GM19099 (cell line): ENCODE results near the gene AKAP1.

Experiments
- POLR2A ChIP-seq: IDR thresholded peaks from 3 replicates; pipeline ENCODE4 v1.6.1; 2011; ENCODE audit warnings: low read depth; ENCODE audit not compliant: insufficient read length; ENCODE audit errors: extremely low read depth

Gene AKAP1

DNA sequence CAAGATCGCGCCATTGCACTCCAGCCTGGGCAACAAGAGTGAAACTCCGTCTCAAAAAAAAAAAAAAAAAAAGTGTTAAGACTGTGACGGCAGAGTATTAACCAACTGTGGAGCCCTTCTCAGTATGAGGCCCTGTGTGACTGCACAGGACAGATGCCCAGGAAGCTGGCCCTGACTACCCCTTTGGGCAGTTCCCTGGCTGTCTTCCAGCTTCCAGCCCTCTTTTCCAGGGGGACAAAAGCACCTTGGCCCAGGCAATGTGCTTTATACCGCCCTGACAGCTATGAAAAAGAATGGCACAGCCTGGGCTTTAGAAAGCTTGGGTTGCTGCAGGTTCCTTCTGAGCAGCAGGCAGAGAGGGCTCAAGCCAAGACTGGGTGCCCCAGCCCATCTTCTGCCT is 61.2 kb downstream of the AKAP1 start:
- TF ChIP-seq POLR2A: no peak

DNA sequence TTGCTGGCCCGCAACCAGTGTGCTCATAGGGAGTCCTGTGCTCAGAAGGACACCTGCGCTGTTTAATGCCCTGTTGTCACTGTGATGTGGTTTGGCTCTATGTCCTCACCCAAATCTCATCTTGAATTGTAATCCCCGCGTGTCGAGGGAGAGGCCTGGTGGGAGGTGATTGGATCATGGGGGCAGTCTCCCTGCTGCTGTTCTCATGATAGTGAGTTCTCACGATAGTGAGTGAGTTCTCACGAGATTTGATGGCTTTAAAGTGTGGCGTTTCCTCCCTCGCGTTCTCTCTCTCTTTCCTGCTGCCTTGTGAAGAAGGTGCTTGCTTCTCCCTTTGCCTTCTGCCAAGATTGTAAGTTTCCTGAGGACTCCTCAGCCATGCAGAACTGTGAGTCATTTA is 66.8 kb downstream of the AKAP1 start:
- TF ChIP-seq POLR2A: no peak

DNA sequence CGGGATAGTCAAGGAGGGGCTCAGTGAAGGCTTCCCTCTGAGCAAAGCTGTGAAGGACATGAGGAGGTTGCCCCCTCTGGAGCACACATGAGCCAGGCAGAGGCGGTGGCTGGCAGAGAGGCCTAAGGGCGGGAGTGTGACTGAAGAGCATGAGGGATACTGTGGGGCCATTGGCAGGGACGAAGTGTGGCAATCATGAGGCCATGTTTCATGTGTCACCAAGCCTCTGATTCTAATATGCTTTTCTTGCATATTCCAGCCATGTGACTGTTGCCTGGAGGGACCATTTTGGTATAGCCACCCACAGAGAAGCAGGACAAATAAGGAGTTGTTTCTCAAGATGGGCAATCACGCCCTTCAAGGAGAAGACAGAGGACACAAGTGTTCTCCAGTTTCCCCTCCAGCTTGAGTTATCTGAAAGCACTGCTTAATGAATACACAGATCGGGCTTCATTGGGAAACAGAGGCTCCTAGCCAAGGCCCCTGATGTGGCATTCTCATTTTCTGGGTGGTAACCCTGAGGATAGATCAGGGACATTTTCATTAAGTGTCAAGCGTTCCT is 68.0 kb downstream of the AKAP1 start:
- TF ChIP-seq POLR2A: no peak

DNA sequence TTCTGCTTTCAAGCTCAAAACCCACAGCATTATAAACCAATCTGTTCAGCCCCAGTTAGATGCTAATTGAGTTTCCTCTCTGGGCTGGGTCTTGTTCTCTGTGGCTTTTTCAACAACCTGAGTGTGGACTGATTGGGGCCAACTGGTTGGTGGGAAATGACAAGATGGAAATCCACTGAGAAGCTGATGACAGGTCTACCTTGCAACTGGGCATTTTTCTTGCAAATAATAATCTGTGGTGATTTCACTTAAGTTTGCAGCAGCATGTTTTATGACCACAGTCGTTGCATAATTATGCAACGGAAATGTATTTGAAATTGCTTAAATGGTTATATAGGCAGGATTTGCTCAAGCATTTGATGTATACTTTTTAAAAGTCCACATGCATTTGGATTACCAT is 69.9 kb downstream of the AKAP1 start:
- no peak for TF ChIP-seq POLR2A

DNA sequence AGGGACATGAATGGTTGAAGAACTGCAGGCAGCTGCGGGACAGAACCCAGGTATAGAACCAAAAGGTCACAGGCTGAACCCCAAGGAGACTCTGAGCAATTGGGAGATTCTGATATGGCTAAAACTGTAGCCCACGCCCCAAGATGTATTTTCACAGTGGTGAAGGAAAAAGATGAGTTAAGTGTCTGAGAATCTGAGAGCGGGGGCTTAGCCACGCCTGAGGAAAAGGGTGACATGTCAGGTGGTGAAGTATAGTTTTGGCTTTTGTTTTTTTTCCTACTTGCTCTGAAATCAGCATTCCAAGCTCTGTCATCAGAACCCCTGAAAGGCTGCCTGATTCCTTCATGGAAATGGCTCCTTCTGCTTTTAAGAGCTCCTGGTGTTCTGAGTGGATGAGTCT is 73.3 kb downstream of the AKAP1 start:
- TF ChIP-seq POLR2A: no peak

DNA sequence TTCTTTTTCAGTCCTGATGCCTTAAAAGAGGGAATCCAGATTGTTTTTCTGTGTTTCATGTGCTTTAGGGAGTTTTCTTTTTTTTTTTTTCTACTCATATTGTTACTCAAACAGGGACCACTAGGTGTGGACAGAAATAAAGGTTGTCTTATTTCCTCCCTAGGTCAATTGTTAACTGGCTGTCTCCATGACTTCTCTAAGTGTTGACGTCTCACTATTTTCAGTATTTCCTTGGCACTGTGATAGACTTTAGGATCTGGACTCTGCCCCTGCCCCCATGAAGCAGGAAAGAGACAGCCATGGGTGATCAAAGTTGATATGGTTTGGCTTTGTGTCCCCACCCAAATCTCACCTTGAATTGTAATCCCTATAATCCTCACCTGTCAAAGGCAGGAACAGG is 73.7 kb downstream of the AKAP1 start:
- TF ChIP-seq POLR2A: no peak

DNA sequence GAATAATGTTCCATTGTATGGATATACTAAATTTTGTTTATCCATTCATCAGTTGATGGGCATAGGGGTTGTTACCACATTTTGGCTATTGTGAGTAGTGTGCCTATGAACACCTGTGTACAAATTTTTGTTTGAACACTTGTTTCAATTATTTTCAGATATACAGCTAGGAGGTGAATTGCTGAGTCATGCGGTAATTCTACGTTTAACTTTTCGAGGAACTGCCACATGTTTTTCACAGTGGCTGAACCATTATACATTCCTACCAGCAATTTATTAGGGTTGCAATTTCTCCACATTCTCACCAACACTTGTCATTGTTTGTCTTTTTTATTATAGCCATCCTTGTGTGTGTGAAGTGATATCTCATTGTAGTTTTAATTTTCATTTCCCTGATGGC is 75.6 kb downstream of the AKAP1 start:
- no peak for TF ChIP-seq POLR2A

DNA sequence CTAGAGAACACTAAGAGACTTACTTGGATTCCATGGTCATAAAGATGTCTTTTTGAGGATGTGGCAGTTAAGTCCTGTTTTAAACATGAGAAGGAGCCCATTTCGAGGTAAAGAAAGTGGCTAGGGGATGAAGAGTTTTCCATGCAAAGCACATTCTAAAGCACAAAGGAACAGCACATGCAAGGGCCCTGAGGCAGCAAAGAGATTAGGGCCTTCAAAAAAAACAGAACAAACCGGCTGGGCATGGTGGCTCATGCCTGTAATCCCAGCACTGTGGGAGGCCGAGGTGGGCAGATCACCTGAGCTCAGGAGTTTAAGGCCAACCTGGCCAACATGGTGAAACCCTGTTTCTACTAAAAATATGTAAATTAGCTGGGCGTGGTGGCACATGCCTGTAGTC is 79.8 kb downstream of the AKAP1 start:
- TF ChIP-seq POLR2A: no peak

DNA sequence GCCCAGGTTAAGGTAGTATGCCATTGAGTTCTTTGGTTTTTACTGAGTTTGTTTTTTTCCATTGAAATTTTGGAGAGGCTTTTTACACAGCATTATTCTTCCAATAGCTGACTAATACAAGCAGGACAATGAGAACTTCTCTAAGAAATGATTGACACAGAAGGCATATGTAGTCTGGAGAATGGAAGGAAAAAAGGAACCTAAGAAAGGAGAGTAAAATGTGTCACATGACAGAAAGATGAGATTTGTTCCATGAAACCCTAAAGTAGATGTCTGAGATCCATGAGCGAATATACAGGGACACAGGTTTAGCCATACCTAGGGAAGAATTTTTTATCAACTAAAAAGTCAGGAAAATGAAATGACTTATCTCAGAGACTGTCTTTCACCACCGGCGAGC is 80.7 kb downstream of the AKAP1 start:
- no peak for TF ChIP-seq POLR2A

DNA sequence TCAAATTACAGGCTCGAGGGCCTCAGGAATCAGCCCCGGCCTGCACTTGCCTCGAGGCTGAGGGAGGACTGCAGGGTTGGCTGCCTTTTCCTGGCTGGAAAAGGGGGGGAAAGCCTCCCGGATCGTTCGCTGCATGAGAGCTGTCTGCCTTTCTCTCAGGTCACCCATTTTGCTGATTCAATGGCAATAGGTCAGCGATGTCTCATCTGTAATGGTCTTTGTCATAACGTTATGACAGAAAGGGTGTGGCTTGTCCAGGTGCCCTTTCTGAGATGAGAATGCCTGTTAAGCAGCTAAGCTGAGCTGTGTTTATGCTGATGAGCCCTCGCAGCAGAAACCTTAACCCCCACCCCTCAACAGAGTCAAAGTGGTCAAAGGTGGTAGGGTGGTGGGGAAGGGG is 81.8 kb downstream of the AKAP1 start:
- TF ChIP-seq POLR2A: no peak

DNA sequence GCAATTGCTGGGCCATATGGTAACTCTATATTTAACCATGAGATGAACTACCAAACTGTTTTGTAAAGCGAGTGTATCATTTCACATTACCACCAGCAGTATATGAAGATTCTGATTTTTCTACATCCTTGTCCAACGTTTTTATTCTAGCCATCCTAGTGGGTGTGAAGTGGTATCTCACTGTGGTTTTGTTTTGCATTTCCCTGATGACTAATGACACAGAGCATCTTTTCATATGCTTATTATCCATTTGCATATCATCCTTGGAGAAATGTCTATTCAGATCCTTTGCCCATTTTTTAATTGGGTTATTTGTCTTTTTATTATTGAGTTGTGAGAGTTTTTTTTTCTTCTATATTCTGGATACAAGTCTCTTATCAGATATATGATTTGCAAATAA is 83.6 kb downstream of the AKAP1 start:
- no peak for TF ChIP-seq POLR2A

DNA sequence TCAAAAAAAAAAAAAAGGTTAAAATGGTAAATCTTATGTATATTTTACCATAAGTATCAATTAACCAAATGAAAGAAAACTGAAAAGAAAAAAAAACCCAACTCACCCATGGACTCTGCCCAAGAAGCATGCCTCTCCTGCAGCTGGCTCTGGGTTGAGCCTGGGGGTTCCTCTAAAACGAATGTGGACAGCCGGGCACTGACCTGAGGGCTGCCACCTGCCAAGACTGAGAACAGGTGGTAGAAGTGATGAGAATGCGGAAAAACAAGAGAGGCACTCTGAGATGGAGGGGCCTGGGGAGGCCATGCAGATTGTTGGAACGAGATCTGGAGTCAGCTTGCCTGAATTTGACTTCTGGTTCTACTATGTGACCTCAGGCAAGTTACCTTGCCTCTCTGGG is 85.8 kb downstream of the AKAP1 start:
- TF ChIP-seq POLR2A: no peak
